Fibroblast of pulmonary artery (primary cell): ENCODE results near the gene TGM3.

Experiments used
- DNase-seq: peaks from one replicate; pipeline ENCODE4 v3.0.0-alpha.2; 2010; ENCODE audit warnings: low read depth
- H3K4me3 ChIP-seq: replicated peaks from 2 replicates; pipeline ENCODE4 v1.5.1; 2011; ENCODE audit warnings: low read depth, mild to moderate bottlenecking, control low read depth, low read length, moderate library complexity
- CTCF ChIP-seq: IDR thresholded peaks from 2 replicates; pipeline ENCODE4 v1.5.1; 2011; ENCODE audit warnings: mild to moderate bottlenecking, control low read depth, low read length, inconsistent platforms; ENCODE audit errors: missing control alignments

Gene TGM3

GRCh38 chr20:2331901-2332565 is 36.2 kb downstream of the TGM3 start:
- DNase-seq = no peak
- H3K4me3 ChIP-seq = no peak overlapping the region

GRCh38 chr20:2332711-2333110 is 36.9 kb downstream of the TGM3 start:
- H3K4me3 ChIP-seq = no peak overlapping the region
- TF ChIP-seq CTCF = no peak
- DNase-seq = no peak

More at GRCh38 chr20:2331901-2332565, 36.2 kb downstream of the TGM3 start:
- TF ChIP-seq CTCF = no peak

- H3K4me3 ChIP-seq = no peak overlapping the region
- TF ChIP-seq CTCF = no peak
- DNase-seq = no peak
Measured at GRCh38 chr20:2333821-2334220, 38.0 kb downstream of the TGM3 start.

GRCh38 chr20:2335096-2335870 is 39.5 kb downstream of the TGM3 start:
- no peak overlapping the region for H3K4me3 ChIP-seq
- no peak for TF ChIP-seq CTCF
- DNase-seq = no peak

- TF ChIP-seq CTCF = no peak
- DNase-seq = no peak
- no peak overlapping the region for H3K4me3 ChIP-seq
Measured at GRCh38 chr20:2336471-2336870, 40.7 kb downstream of the TGM3 start.

- H3K4me3 ChIP-seq = no peak overlapping the region
- no peak for DNase-seq
- no peak for TF ChIP-seq CTCF
Measured at GRCh38 chr20:2337142-2337541, 41.3 kb downstream of the TGM3 start.
